ENCODE measurements around the gene KDM5B. TPM values are rescaled to one million over a fixed set of nuclear protein-coding genes. Genes with fewer than 3 reads are reported as not detected.

KDM5B gene
- total and polyA plus RNA-seq, 2 donors from 2014 or later, result 10.7 to 55.5 TPM

DNA sequence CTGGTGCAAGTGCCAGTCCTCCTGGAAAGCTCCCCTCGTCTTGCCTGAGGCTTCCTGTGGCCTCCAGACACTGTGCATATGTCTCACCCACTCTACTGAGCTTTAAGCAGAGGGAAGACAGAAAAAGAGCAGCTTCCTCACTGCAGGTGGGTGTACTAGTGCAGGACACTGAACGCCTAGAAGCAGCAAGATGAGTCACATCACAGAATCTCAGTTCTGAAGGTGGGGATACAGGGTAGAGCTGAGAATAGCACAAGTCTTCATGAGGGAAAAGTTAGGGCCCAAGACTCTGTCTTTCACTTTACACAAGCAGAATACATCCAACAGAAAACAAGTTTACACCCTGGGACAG is 39.9 kb upstream of the KDM5B start:
- H3K4me1 ChIP-seq (ENCODE audit: control insufficient read depth in 2 of 3, insufficient read depth in 2 of 3, low read depth in 1 of 3, low read length in 3 of 3), result peaks cover 0 to 2% (median 0%) of the 10 kb centered on the region in 3 donors
- no peaks in the 10 kb centered on the region for H3K27me3 ChIP-seq (ENCODE audit: control insufficient read depth, insufficient read depth, low read length)
- intact Hi-C loops (cut with DNase I), result no loop called here
- TF ChIP-seq CTCF (IDR thresholded peaks at IDR 0.05; ENCODE audit: borderline replicate concordance, extremely low read depth, insufficient read depth), result no peak
- no peak overlapping the region for H3K27ac ChIP-seq (ENCODE audit: low read depth in 2 of 2, low read length in 2 of 2)
- no peak for FAIRE-seq
- H3K36me3 ChIP-seq (ENCODE audit: control insufficient read depth in 2 of 3, insufficient read depth in 3 of 3, low read length in 3 of 3), result no peaks in the 10 kb centered on the region
- no peaks in the 10 kb centered on the region for H3K9me3 ChIP-seq (ENCODE audit: control insufficient read depth in 2 of 3, insufficient read depth in 1 of 3, low read length in 3 of 3)
- no peak for DNase-seq
- no peak overlapping the region for H3K4me3 ChIP-seq (ENCODE audit: low read length in 3 of 3)
- H3K9ac ChIP-seq (ENCODE audit: low read length in 3 of 3), result no peak overlapping the region

DNA sequence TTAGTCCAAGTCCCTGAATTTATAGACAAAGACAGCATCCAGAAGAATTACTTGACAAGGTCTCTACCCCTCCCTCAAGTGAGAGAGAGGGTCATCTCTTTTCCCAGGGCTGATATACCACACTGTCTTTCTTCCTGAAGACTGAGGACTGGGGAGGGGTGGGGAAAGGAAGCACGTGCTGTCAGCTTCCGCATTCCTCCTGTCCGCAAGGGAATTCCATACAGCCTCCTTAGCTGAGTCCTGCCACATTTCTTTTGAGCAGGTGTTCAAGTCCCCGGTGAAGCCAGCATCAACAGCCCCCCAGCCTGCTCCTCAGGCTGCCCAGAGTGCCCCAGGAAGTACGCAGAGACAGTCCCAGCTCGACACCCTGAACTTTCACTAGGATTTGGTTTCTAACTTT is 36.7 kb upstream of the KDM5B start:
- DNase-seq (no peak), FAIRE-seq (no peak)
- Histone ChIP-seq H3K27ac (ENCODE audit: low read depth in 2 of 2, low read length in 2 of 2) (no peak overlapping the region), H3K9ac (ENCODE audit: low read length in 3 of 3) (no peak overlapping the region), H3K4me1 (ENCODE audit: control insufficient read depth in 2 of 3, insufficient read depth in 2 of 3, low read depth in 1 of 3, low read length in 3 of 3) (no peaks in the 10 kb centered on the region), H3K4me3 (ENCODE audit: low read length in 3 of 3) (no peak overlapping the region), H3K9me3 (ENCODE audit: control insufficient read depth in 2 of 3, insufficient read depth in 1 of 3, low read length in 3 of 3) (no peaks in the 10 kb centered on the region), H3K36me3 (ENCODE audit: control insufficient read depth in 2 of 3, insufficient read depth in 3 of 3, low read length in 3 of 3) (no peaks in the 10 kb centered on the region), H3K27me3 (ENCODE audit: control insufficient read depth, insufficient read depth, low read length) (no peaks in the 10 kb centered on the region)
- no peak for TF ChIP-seq CTCF (IDR thresholded peaks at IDR 0.05; ENCODE audit: borderline replicate concordance, extremely low read depth, insufficient read depth)
- intact Hi-C loops (cut with DNase I), result no loop called here

DNA sequence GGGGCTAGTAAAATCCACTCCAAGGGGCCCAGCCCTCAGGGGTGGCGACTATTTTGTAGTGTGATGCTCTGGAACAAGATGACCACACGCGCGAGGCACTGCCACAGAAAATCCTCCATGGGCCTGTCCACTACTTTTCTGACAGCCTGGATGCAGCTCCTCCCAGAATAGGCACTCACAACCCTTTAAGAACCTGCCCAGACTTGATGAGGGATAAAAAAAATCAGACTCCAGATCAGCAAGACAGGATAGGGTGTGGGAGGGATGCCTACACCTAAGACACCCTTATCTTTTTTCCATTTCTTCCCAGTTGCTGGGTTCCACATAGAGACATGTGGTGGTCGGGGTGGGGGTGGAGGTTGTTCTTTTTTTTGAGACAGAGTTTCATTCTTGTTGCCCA is 36.0 kb upstream of the KDM5B start:
- no peak for TF ChIP-seq CTCF (IDR thresholded peaks at IDR 0.05; ENCODE audit: borderline replicate concordance, extremely low read depth, insufficient read depth)
- H3K36me3 ChIP-seq (ENCODE audit: control insufficient read depth in 2 of 3, insufficient read depth in 3 of 3, low read length in 3 of 3), result no peaks in the 10 kb centered on the region
- FAIRE-seq, result no peak
- no peaks in the 10 kb centered on the region for H3K27me3 ChIP-seq (ENCODE audit: control insufficient read depth, insufficient read depth, low read length)
- no peak for DNase-seq
- H3K4me3 ChIP-seq (ENCODE audit: low read length in 3 of 3), result no peak overlapping the region
- intact Hi-C loops (cut with DNase I), result no loop called here
- H3K4me1 ChIP-seq (ENCODE audit: control insufficient read depth in 2 of 3, insufficient read depth in 2 of 3, low read depth in 1 of 3, low read length in 3 of 3), result no peaks in the 10 kb centered on the region
- no peaks in the 10 kb centered on the region for H3K9me3 ChIP-seq (ENCODE audit: control insufficient read depth in 2 of 3, insufficient read depth in 1 of 3, low read length in 3 of 3)
- H3K9ac ChIP-seq (ENCODE audit: low read length in 3 of 3), result no peak overlapping the region
- no peak overlapping the region for H3K27ac ChIP-seq (ENCODE audit: low read depth in 2 of 2, low read length in 2 of 2)

GRCh38 chr1:202843081-202843480 is 34.9 kb upstream of the KDM5B start:
- Histone ChIP-seq H3K27me3 (ENCODE audit: control insufficient read depth, insufficient read depth, low read length) (no peaks in the 10 kb centered on the region), H3K9me3 (ENCODE audit: control insufficient read depth in 2 of 3, insufficient read depth in 1 of 3, low read length in 3 of 3) (no peaks in the 10 kb centered on the region), H3K4me1 (ENCODE audit: control insufficient read depth in 2 of 3, insufficient read depth in 2 of 3, low read depth in 1 of 3, low read length in 3 of 3) (no peaks in the 10 kb centered on the region), H3K9ac (ENCODE audit: low read length in 3 of 3) (no peak overlapping the region), H3K4me3 (ENCODE audit: low read length in 3 of 3) (no peak overlapping the region), H3K36me3 (ENCODE audit: control insufficient read depth in 2 of 3, insufficient read depth in 3 of 3, low read length in 3 of 3) (no peaks in the 10 kb centered on the region), H3K27ac (ENCODE audit: low read depth in 2 of 2, low read length in 2 of 2) (no peak overlapping the region)
- intact Hi-C loops (cut with DNase I), result no loop called here
- DNase-seq (no peak), FAIRE-seq (no peak)
- TF ChIP-seq CTCF (IDR thresholded peaks at IDR 0.05; ENCODE audit: borderline replicate concordance, extremely low read depth, insufficient read depth), result no peak

Data from kidney (tissue), 14 donors.